Esophagus muscularis mucosa (tissue), 3 donors: ENCODE measurements around the gene RALY.

Source experiments
- POLR2A ChIP-seq: fragments of 450-650 bp; IDR thresholded peaks from one replicate; pipeline ENCODE4 v1.6.1; 2017; ENCODE audit warnings: antibody characterized with exemption, moderate library complexity, mild to moderate bottlenecking, low read depth
- TF ChIP-seq, protein P1 (sequence below), 3 experiments: fragments of 200-600 bp in 2 of 3; fragments of 450-650 bp in 1 of 3; sonication (generic) in 2 of 3; IDR thresholded peaks; one replicate each; pipeline ENCODE4 v1.5.1; 2017 to 2019; ENCODE audit warnings: antibody characterized with exemption in 3 of 3, mild to moderate bottlenecking in 2 of 3, moderate library complexity in 1 of 3

GRCh38 chr20:34129518-34130162, 135.9 kb downstream of the RALY start:
- TF ChIP-seq, protein P1, sequence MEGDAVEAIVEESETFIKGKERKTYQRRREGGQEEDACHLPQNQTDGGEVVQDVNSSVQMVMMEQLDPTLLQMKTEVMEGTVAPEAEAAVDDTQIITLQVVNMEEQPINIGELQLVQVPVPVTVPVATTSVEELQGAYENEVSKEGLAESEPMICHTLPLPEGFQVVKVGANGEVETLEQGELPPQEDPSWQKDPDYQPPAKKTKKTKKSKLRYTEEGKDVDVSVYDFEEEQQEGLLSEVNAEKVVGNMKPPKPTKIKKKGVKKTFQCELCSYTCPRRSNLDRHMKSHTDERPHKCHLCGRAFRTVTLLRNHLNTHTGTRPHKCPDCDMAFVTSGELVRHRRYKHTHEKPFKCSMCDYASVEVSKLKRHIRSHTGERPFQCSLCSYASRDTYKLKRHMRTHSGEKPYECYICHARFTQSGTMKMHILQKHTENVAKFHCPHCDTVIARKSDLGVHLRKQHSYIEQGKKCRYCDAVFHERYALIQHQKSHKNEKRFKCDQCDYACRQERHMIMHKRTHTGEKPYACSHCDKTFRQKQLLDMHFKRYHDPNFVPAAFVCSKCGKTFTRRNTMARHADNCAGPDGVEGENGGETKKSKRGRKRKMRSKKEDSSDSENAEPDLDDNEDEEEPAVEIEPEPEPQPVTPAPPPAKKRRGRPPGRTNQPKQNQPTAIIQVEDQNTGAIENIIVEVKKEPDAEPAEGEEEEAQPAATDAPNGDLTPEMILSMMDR (IDR thresholded peaks at IDR 0.05) = peak; percentile 85 to 87 (median 86)
- TF ChIP-seq POLR2A = no peak
